HepG2 (cell line): ENCODE data around the gene LSM10. TPM values are rescaled to one million over a fixed set of nuclear protein-coding genes. Genes with fewer than 3 reads are reported as not detected.

ENCODE experiments used
- CBFB ChIP-seq: sonication (generic); formaldehyde crosslinking; IDR thresholded peaks from 2 replicates; pipeline ENCODE4 v1.4.0; 2020; ENCODE audit warnings: missing genetic modification reagents
- CTCF ChIP-seq: sonication (generic); formaldehyde crosslinking; IDR thresholded peaks from 2 replicates; pipeline ENCODE4 v1.5.0; 2020; ENCODE audit warnings: mild to moderate bottlenecking, missing genetic modification reagents, moderate library complexity
- ELF3 ChIP-seq: IDR thresholded peaks from 2 replicates; pipeline ENCODE4 v1.6.1; 2016; ENCODE audit warnings: missing genetic modification reagents, missing compliant biosample characterization
- FOXA3 ChIP-seq: IDR thresholded peaks from 2 replicates; pipeline ENCODE4 v1.6.1; 2016; ENCODE audit warnings: missing genetic modification reagents, missing compliant biosample characterization
- GATAD2A ChIP-seq: IDR thresholded peaks from 2 replicates; pipeline ENCODE4 v1.6.1; 2016
- HOMEZ ChIP-seq: IDR thresholded peaks from 2 replicates; pipeline ENCODE4 v1.6.1; 2016; ENCODE audit warnings: low read depth
- RELA ChIP-seq: sonication (generic); formaldehyde crosslinking; IDR thresholded peaks from 2 replicates; pipeline ENCODE4 v1.4.0; 2020; ENCODE audit warnings: missing genetic modification reagents
- SAP130 ChIP-seq: IDR thresholded peaks from 2 replicates; pipeline ENCODE4 v1.6.1; 2016; ENCODE audit warnings: low read depth
- SMC3 ChIP-seq: IDR thresholded peaks from 2 replicates; pipeline ENCODE4 v1.6.1; 2011; ENCODE audit warnings: low read length, improper control_type of control experiment
- STAG1 ChIP-seq: sonication (generic); formaldehyde crosslinking; IDR thresholded peaks from 2 replicates; pipeline ENCODE4 v1.4.0; 2020; ENCODE audit warnings: missing genetic modification reagents
- TEAD3 ChIP-seq: optimal IDR thresholded peaks from 2 replicates; pipeline ENCODE3; 2016; ENCODE audit warnings: borderline replicate concordance
- ZNF574 ChIP-seq: sonication (generic); formaldehyde crosslinking; IDR thresholded peaks from 2 replicates; pipeline ENCODE4 v1.4.0; 2020; ENCODE audit warnings: missing genetic modification reagents
- ZNF788 ChIP-seq: sonication (generic); formaldehyde crosslinking; IDR thresholded peaks from 2 replicates; pipeline ENCODE4 v1.5.0; 2020; ENCODE audit warnings: mild to moderate bottlenecking, missing genetic modification reagents, borderline replicate concordance
- polyA plus RNA-seq, 8 experiments: library from polyadenylated mRNA; depleted of rRNA in 3 of 8; stranded (reverse) in 7 of 8; unstranded in 1 of 8; fragments of >200 nt; fragmentation: Illumina TruSeq in 4 of 8; extraction: Trizol in 4 of 8; gene quantifications; 2 replicates each; pipeline versions ENCODE4 v1.2.1 to v1.2.3, GENCODE V29; 2011 to 2016; ENCODE audit warnings: low read depth in 4 of 8, missing spikeins in 1 of 8, mixed read lengths in 1 of 8; ENCODE audit not compliant: insufficient read depth in 1 of 8
- total RNA-seq, 5 experiments: library from RNA; depleted of rRNA; stranded (reverse); fragments of >200 nt; fragmentation: Illumina TruSeq; extraction: Trizol; gene quantifications; 2 replicates each; pipeline ENCODE4 v1.2.3, GENCODE V29; 2016; ENCODE audit warnings: low read depth in 1 of 5

LSM10 gene
- total and polyA plus RNA-seq, 2 of the 13 experiments (the other 11 are each of a cell fraction or from before 2014, with no cell fraction given): 14.0 to 52.0 TPM

- TF ChIP-seq CTCF (CRISPR knock-in tag): peak; percentile 97
- peak; percentile 76 for TF ChIP-seq SMC3
- no peak for TF ChIP-seq ELF3 (CRISPR knock-in tag)
- 0 out of 2 replicates have a peak, but pooled peaks have one; percentile 22 for TF ChIP-seq GATAD2A (CRISPR knock-in tag)
- TF ChIP-seq TEAD3 (CRISPR knock-in tag): peak; percentile 15
- TF ChIP-seq SAP130 (CRISPR knock-in tag): peak; percentile 45
- TF ChIP-seq ZNF788: 0 out of 2 replicates have a peak, but pooled peaks have one; percentile 39
- 0 out of 2 replicates have a peak, but pooled peaks have one; percentile 6 for TF ChIP-seq FOXA3 (CRISPR knock-in tag)
- TF ChIP-seq HOMEZ (CRISPR knock-in tag): 0 out of 2 replicates have a peak, but pooled peaks have one; percentile 20
- TF ChIP-seq CBFB (CRISPR knock-in tag): 0 out of 2 replicates have a peak, but pooled peaks have one; percentile 50
- peak; percentile 95 for TF ChIP-seq STAG1 (CRISPR knock-in tag)
- 0 out of 2 replicates have a peak, but pooled peaks have one; percentile 34 for TF ChIP-seq RELA (CRISPR knock-in tag)
- 0 out of 2 replicates have a peak, but pooled peaks have one; percentile 14 for TF ChIP-seq ZNF574 (CRISPR knock-in tag)
Observed at GRCh38 chr1:36420836-36421317, 23.2 kb upstream of the LSM10 start (continued).
